ENCODE results near the gene GTPBP3.

The GTPBP3 gene

DNA sequence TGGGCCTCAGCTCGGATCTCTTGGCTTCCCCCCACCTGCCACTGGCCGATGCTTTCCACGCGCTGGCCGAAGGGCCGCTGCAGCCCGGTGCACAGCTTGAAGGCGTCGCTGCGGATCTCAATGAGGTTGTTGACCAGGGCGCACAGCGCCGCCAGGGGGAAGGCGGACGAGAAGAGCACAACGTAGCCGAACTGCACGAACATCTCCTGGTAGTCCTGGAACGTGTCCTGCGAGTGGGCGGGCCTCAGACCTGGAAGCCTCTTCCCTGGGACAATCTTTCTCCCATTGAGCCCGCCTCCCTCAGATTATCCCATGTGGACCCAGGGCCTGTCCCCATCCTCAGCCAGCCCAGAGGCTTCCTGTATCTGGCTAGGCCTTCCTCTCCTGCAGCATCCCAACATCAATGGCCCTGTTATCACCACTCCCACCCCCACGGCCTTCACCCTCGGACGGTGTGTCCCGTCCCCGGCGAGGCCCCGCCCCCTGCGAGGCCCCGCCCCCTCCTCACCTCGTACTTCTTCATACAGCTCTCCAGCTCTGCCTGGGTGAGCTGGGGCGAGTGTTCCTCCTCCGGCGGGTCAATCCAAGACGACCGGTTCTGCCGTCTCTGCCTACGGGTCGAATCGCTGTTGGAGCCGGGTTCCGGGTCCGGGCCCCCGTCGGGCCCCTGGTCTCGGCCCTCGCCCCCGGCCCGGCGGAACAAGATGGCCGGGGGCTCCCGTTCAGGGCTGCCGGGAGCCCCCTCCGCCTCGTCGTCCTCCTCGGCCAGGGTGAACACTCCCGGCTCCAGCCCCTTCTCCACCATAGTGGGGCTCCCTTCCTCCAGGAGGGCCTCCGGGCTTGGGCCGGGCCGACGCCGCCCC, 9.5 kb upstream of the GTPBP3 start:
- no peak for DNase-seq (ENCODE audit: low read depth, low spot score)

- no peak for DNase-seq (ENCODE audit: low read depth, low spot score)
These were observed 8.6 kb upstream of the GTPBP3 start for GRCh38 chr19:17328517-17329365.

- DNase-seq (ENCODE audit: low read depth, low spot score): no peak
These were observed 7.7 kb upstream of the GTPBP3 start for GRCh38 chr19:17329366-17330261.

- no peak for DNase-seq (ENCODE audit: low read depth, low spot score)
These were observed 6.9 kb upstream of the GTPBP3 start for GRCh38 chr19:17330262-17331044.

- no peak for DNase-seq (ENCODE audit: low read depth, low spot score)
These were observed 6.3 kb upstream of the GTPBP3 start for GRCh38 chr19:17331045-17331558.

DNA sequence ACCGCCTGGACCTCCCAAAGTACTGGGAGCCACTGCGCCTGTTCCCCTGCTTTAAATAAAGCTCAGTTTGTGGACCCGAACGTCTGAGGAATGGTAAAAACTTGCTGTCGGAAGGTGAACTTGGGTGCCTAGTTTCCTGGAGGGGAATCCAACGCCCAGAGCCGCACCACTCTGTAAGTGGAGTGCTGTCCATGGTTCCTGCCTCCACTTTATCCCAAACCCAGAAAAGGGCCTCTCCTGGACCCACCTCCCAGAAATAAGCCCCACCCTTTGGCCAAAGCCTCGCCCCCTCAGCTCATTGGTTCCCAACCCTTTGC, 5.0 kb upstream of the GTPBP3 start:
- no peak for DNase-seq (ENCODE audit: low read depth, low spot score)

DNA sequence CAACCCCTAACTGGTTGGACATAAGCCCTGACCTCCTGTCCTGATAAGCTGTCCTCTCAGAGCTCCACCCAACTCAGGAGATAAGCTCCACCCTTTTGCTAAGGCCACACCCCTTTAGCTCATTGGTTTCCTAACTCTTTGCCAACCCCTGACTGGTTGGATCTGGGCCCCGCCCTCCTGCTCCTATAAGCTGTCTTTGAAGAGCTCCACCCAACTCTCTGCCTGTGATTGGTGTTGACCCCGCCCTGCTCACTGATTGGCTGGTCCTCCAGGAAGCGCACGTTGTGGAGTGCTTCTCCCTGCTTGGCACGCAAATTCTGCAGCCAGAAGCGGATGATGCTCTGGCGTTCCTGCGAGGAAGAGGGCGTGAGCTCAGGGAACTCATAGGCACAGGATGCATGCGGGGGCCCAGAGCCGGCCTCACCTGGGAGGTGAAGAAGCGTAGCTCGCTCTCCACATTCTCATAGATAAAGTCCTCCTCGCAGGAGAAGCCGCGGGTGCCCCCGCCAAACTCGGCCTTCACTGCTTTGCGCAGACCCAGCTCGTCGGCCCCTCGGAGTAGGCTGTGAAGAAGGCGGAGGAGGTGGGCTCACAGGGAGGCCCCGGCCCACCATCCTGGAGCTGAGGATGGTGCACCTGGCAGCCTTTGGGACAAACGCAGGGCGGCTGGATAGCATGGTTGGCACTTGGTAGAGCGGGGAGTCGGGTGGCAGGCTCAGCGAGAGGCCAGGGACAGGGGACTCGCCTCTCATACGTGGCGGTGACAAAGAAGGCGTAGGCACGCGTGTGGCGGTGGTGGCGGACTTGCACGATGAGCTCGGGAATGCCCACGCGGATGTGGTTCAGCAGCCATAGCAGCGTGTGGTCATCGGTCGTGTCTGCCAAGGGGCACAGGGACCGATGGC, 4.4 kb upstream of the GTPBP3 start:
- no peak for DNase-seq (ENCODE audit: low read depth, low spot score)

DNA sequence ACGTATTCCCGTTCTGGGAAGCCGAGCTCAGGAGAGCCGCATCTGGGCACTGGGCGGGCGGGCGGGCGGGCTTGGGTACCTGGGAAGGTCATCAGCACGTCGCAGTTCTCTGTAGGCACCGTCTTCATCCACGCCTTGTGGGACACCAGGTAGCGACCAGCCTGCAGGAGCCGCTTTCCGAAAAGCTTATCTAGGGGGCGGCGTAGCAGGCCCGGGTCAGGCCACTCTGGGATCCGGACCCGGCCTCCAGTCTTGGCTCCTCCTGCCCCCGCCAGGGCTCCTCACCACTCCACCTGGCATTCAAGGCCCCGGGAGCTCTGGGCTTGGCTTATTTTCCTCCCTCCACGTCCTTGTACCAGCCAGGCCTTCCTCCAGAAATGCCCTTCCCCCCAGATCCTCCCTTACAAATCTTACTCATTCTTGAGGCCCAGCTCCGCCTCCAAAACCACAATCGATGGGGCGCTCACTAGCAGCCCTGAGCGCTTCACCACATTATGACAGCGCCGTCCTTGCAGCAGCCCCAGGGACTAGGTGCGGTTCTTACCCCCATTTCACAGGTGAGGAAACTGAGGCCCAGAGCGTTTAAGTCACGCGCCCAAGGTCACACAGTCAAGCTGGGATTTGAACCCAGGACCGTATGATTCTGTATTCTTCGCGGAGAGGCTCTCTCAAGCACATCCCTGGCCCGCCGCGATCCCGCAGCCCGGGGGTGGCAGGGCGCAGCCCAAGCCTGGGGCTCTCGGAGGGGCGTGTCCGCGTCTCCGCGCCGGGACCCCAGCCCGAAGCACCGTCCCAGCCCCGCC, 3.5 kb upstream of the GTPBP3 start:
- no peak for DNase-seq (ENCODE audit: low read depth, low spot score)

GRCh38 chr19:17334414-17335409, 2.6 kb upstream of the GTPBP3 start, which contains the start of gene ANO8:
Gene ANO8, minus strand, starts transcription at chr19:17334855. Its CDS starts 185 bp downstream, at chr19:17334670.
- peak; percentile 98 for DNase-seq (ENCODE audit: low read depth, low spot score)

- no peak for DNase-seq (ENCODE audit: low read depth, low spot score)
These were observed 1.8 kb upstream of the GTPBP3 start for GRCh38 chr19:17335575-17335974.

DNA sequence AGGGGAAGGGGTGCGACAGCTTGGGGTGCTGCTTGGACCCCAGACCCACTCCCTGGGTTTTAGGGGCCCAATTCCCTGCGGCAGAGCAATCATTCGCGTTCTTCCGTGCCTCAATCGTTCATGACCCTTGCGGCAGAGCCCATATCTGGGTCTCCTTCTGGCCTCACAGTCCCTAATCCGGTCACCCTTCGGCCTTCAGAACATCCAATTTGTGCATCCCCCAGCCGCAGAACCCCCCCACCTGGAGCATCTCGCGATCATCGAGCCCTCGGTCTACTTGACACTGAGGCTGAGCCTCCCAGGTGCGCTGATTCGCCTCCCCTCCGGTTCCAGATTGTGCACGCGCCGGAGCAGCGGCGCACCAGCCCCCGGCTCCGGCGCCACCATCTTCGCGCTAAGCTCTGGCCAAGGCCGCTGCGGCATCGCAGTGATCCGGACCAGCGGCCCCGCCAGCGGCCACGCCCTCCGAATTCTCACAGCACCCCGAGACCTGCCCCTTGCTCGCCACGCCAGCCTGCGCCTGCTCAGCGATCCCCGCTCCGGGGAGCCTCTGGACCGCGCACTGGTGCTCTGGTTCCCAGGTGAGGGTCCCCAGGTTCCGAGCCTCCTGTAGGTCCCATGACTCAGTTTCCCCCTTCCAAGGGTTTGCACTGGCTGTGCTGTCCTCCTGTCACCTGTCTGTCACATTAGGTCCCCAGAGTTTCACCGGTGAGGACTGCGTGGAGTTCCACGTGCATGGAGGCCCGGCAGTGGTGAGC, 501 bp downstream of the GTPBP3 start:
- no peak for DNase-seq (ENCODE audit: low read depth, low spot score)

- no peak for DNase-seq (ENCODE audit: low read depth, low spot score)
These were observed 1.2 kb downstream of the GTPBP3 start for GRCh38 chr19:17338433-17339078.

- no peak for DNase-seq (ENCODE audit: low read depth, low spot score)
These were observed 1.9 kb downstream of the GTPBP3 start for GRCh38 chr19:17339088-17339741.

- DNase-seq (ENCODE audit: low read depth, low spot score): no peak
These were observed 3.0 kb downstream of the GTPBP3 start for GRCh38 chr19:17340302-17340870.

DNA sequence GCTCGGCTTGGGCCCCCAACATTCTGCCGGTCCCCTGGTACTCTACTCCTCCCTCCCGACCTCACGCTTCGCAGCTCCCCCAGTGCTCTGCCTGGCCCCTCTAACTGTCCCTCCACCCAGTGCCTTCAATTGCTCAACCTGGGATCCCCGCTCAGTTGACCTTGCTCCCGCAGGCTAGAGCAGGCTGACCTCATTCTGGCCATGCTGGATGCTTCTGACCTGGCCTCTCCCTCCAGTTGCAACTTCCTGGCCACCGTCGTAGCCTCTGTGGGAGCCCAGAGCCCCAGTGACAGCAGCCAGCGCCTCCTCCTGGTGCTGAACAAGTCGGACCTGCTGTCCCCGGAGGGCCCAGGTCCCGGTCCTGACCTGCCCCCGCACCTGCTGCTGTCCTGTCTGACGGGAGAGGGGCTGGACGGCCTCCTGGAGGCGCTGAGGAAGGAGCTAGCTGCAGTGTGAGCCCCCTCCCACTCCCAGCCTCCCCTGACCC, 3.6 kb downstream of the GTPBP3 start:
- DNase-seq (ENCODE audit: low read depth, low spot score): no peak

All from iPS DF 19.7 (cell line).